Right cardiac atrium (tissue), 5 donors: ENCODE results near the gene CLCNKA. TPM values are rescaled to one million over a fixed set of nuclear protein-coding genes. Genes with fewer than 3 reads are reported as not detected.
"Not testable (repeated sequence)": the region's sequence is repeated elsewhere in the genome, so short reads cannot be mapped to it uniquely, and the experiment has no call there.

Source experiments
- ATAC-seq, 2 donors: fragments of 200-7000 bp; cut with Tn5 transposase; one replicate each; pipeline versions ENCODE4 v1.8.0 to v1.9.1; 2020; ENCODE audit warnings: moderate library complexity in 2 of 2, mild to moderate bottlenecking in 1 of 2
- DNase-seq, 3 donors: peaks; one replicate each; pipeline ENCODE4 v3.0.0-alpha.2; 2020
- H3K27ac ChIP-seq: one replicate; pipeline ENCODE4 v1.5.1; 2013; ENCODE audit warnings: mild to moderate bottlenecking, low read length, control low read depth, moderate library complexity
- H3K27me3 ChIP-seq: one replicate; pipeline ENCODE4 v1.6.1; 2013; ENCODE audit not compliant: control insufficient read depth, insufficient read depth
- H3K4me1 ChIP-seq: one replicate; pipeline ENCODE4 v1.6.1; 2013; ENCODE audit warnings: low read length; ENCODE audit not compliant: control insufficient read depth, insufficient read depth
- H3K4me3 ChIP-seq: one replicate; pipeline ENCODE4 v1.5.1; 2013; ENCODE audit warnings: low read length, control low read depth
- H3K9me3 ChIP-seq: one replicate; pipeline ENCODE4 v1.6.1; 2013; ENCODE audit warnings: low read length; ENCODE audit not compliant: control insufficient read depth
- WGBS: extraction: QIAGEN DNeasy Blood & Tissue Kit; methylation state at CpG from one replicate; pipeline ENCODE4 v1.1.7; 2013; 5-methylcytosine and 5-hydroxymethylcytosine counted together
- intact Hi-C, 4 donors: fragments of 100-400 bp; cut with DNase I; formaldehyde crosslinking; loops; one replicate each; pipeline versions ENCODE4 v1.11.0 to v1.14.0; 2022 to 2023
- polyA plus RNA-seq: library from polyadenylated mRNA; stranded (reverse); fragments of 200-250 nt; gene quantifications from one replicate; pipeline ENCODE4 v1.2.3, GENCODE V29; 2013
- total RNA-seq, 4 donors: library from RNA; stranded (reverse); fragmentation: NEBNext Ultra II Directional; extraction: Animal tissue kit (Norgen Biotek cat#: 25700); gene quantifications; one replicate each; pipeline ENCODE4 v1.2.1, GENCODE V29; 2021
- donor health status: healthy with polysubstance abuse.
- donor health status: DM: no; HTN: yes; CAD: no.
- donor health status: DM: no; HTN: no; CAD: no.
- donor health status: DM: no; HTN: yes; CAD: no; lungs with severe emphysema.
- donor health status: DM: yes; HTN: yes; CAD: no.

The CLCNKA gene
- total and polyA plus RNA-seq, 5 donors, result 0.31 to 0.93 (median 0.52) TPM

- intact Hi-C loops, result loop anchor here in 1 of 4 donors (10.0 kb wide), 1 partner anchor 183 kb away; no protein-coding TSS in a partner anchor
- no peak for DNase-seq
- Histone ChIP-seq H3K9me3 (no peaks in the 10 kb centered on the region), H3K27ac (no peak overlapping the region), H3K4me3 (no peak overlapping the region), H3K27me3 (no peaks in the 10 kb centered on the region), H3K4me1 (no peaks in the 10 kb centered on the region)
- ATAC-seq, result no peak
- WGBS, result 76% methylated on average over 9 of the region's 9 CpGs
Observed at GRCh38 chr1:15997637-15998280, 24.1 kb upstream of the CLCNKA start.

- ATAC-seq, result no peak
- Histone ChIP-seq H3K4me1 (no peaks in the 10 kb centered on the region), H3K9me3 (no peaks in the 10 kb centered on the region), H3K27ac (no peak overlapping the region), H3K4me3 (no peak overlapping the region), H3K27me3 (no peaks in the 10 kb centered on the region)
- DNase-seq, result no peak
- intact Hi-C loops, result loop anchor here in 1 of 4 donors (10.0 kb wide), 1 partner anchor 184 kb away; no protein-coding TSS in a partner anchor
- whole genome bisulfite sequencing, result 95% methylated on average over 11 of the region's 11 CpGs
Observed at GRCh38 chr1:15998929-15999328, 22.9 kb upstream of the CLCNKA start.

- H3K27ac ChIP-seq, H3K9me3 ChIP-seq, ATAC-seq, H3K4me3 ChIP-seq, DNase-seq, intact Hi-C loops, H3K27me3 ChIP-seq, H3K4me1 ChIP-seq: not testable (repeated sequence)
- 95% methylated on average over 10 of the region's 10 CpGs for WGBS
Observed at GRCh38 chr1:16001274-16001673, 20.6 kb upstream of the CLCNKA start.

GRCh38 chr1:16005597-16005996 is 16.2 kb upstream of the CLCNKA start:
- intact Hi-C loops, result loop anchor here in 2 of 4 donors (5.0 kb wide), 1 partner anchor 52 kb away; no protein-coding TSS in a partner anchor
- H3K9me3 ChIP-seq, result no peaks in the 10 kb centered on the region
- no peaks in the 10 kb centered on the region for H3K27me3 ChIP-seq
- ATAC-seq (no peak), DNase-seq (no peak)
- 83% methylated on average over 5 of the region's 5 CpGs for WGBS
- H3K4me1 ChIP-seq, result no peaks in the 10 kb centered on the region
- no peak overlapping the region for H3K27ac ChIP-seq
- no peak overlapping the region for H3K4me3 ChIP-seq

- WGBS, result 80% methylated on average over 11 of the region's 11 CpGs
- Histone ChIP-seq H3K27ac (no peak overlapping the region), H3K4me1 (no peaks in the 10 kb centered on the region), H3K9me3 (no peaks in the 10 kb centered on the region), H3K27me3 (no peaks in the 10 kb centered on the region), H3K4me3 (no peak overlapping the region)
- intact Hi-C loops, result loop anchor here in 2 of 4 donors (5.0 kb wide), 1 partner anchor 51 kb away; no protein-coding TSS in a partner anchor
- ATAC-seq, result no peak
- peak in 1 of 3 donors; percentile 45 for DNase-seq
Observed at GRCh38 chr1:16006010-16006409, 15.8 kb upstream of the CLCNKA start.

- 68% methylated on average over 9 of the region's 9 CpGs for WGBS
- Histone ChIP-seq H3K4me1 (no peaks in the 10 kb centered on the region), H3K27ac (no peak overlapping the region), H3K27me3 (no peaks in the 10 kb centered on the region), H3K4me3 (no peak overlapping the region), H3K9me3 (no peaks in the 10 kb centered on the region)
- DNase-seq (no peak), ATAC-seq (no peak)
- intact Hi-C loops, result loop anchor here in 2 of 4 donors (5.0 kb wide), 1 partner anchor 50 kb away; no protein-coding TSS in a partner anchor
Observed at GRCh38 chr1:16006552-16007485, 15.0 kb upstream of the CLCNKA start.

- intact Hi-C loops, result loop anchor here in 3 of 4 donors (1.0 to 5.0 kb wide), 3 partner anchors 25 to 49 kb away; no protein-coding TSS in a partner anchor
- ATAC-seq (no peak), DNase-seq (no peak)
- H3K27ac ChIP-seq, result no peak overlapping the region
- no peaks in the 10 kb centered on the region for H3K27me3 ChIP-seq
- peaks cover 2% of the 10 kb centered on the region for H3K4me1 ChIP-seq
- H3K4me3 ChIP-seq, result no peak overlapping the region
- H3K9me3 ChIP-seq, result no peaks in the 10 kb centered on the region
- WGBS, result 77% methylated on average over 6 of the region's 6 CpGs
Observed at GRCh38 chr1:16007671-16008341, 14.0 kb upstream of the CLCNKA start.

- no peak overlapping the region for H3K27ac ChIP-seq
- H3K9me3 ChIP-seq, result no peaks in the 10 kb centered on the region
- H3K4me1 ChIP-seq, result peaks cover 2% of the 10 kb centered on the region
- no peaks in the 10 kb centered on the region for H3K27me3 ChIP-seq
- intact Hi-C loops, result loop anchor here in 3 of 4 donors (2.0 to 5.0 kb wide), 2 partner anchors 46 to 48 kb away; no protein-coding TSS in a partner anchor
- peak; percentile 78 to 92 (median 89) for DNase-seq
- peak; percentile 15 to 25 for ATAC-seq
- H3K4me3 ChIP-seq, result no peak overlapping the region
- WGBS, result 2% methylated on average over 4 of the region's 4 CpGs
Observed at GRCh38 chr1:16009030-16009460, 12.8 kb upstream of the CLCNKA start.

GRCh38 chr1:16009678-16010077 is 12.2 kb upstream of the CLCNKA start:
- Histone ChIP-seq H3K9me3 (no peaks in the 10 kb centered on the region), H3K27me3 (no peaks in the 10 kb centered on the region), H3K4me1 (peaks cover 2% of the 10 kb centered on the region), H3K4me3 (no peak overlapping the region), H3K27ac (no peak overlapping the region)
- intact Hi-C loops, result loop anchor here (2.0 to 5.0 kb wide), 3 partner anchors 43 to 48 kb away; no protein-coding TSS in a partner anchor
- ATAC-seq (no peak), DNase-seq (peak in 1 of 3 donors; percentile 48)
- WGBS, result 89% methylated on average over 11 of the region's 11 CpGs

GRCh38 chr1:16010837-16011236 is 11.0 kb upstream of the CLCNKA start:
- Histone ChIP-seq H3K4me3 (no peak overlapping the region), H3K4me1 (peaks cover 2% of the 10 kb centered on the region), H3K9me3 (no peaks in the 10 kb centered on the region), H3K27me3 (no peaks in the 10 kb centered on the region), H3K27ac (no peak overlapping the region)
- intact Hi-C loops, result loop anchor here in 1 of 4 donors (5.0 kb wide), 1 partner anchor 41 kb away; no protein-coding TSS in a partner anchor
- ATAC-seq (no peak), DNase-seq (no peak)
- WGBS, result 94% methylated on average over 3 of the region's 3 CpGs
